RWPE2 (cell line): ENCODE measurements around the gene SOCS3.

Source experiments
- ATAC-seq: fragments of 200-7000 bp; cut with Tn5 transposase; 3 replicates; pipeline ENCODE4 v1.9.1; 2021; ENCODE audit warnings: low read depth
- DNase-seq: peaks from one replicate; pipeline ENCODE4 v3.0.0-alpha.2; 2020; ENCODE audit warnings: low spot score
- H3K27ac ChIP-seq: fragments of 450-650 bp; 2 replicates; pipeline ENCODE4 v1.5.1; 2017; ENCODE audit warnings: mild to moderate bottlenecking; ENCODE audit not compliant: poor library complexity, severe bottlenecking
- H3K27me3 ChIP-seq: fragments of 250-450 bp; sonication (Bioruptor Pico); 2 replicates; pipeline ENCODE4 v1.5.1; 2021; ENCODE audit warnings: mild to moderate bottlenecking, moderate library complexity; ENCODE audit not compliant: insufficient read depth, poor library complexity, severe bottlenecking
- H3K36me3 ChIP-seq: fragments of 250-450 bp; sonication (Bioruptor Pico); 2 replicates; pipeline ENCODE4 v1.5.1; 2020; ENCODE audit warnings: low read depth, mild to moderate bottlenecking, moderate library complexity
- H3K4me1 ChIP-seq: fragments of 250-450 bp; sonication (Bioruptor Pico); 2 replicates; pipeline ENCODE4 v1.5.1; 2021; ENCODE audit warnings: mild to moderate bottlenecking, moderate library complexity; ENCODE audit not compliant: insufficient read depth, poor library complexity, severe bottlenecking
- H3K4me3 ChIP-seq: fragments of 250-450 bp; sonication (Bioruptor Pico); 2 replicates; pipeline ENCODE4 v1.5.1; 2021; ENCODE audit warnings: mild to moderate bottlenecking, moderate library complexity; ENCODE audit not compliant: severe bottlenecking
- H3K9me3 ChIP-seq: fragments of 250-450 bp; sonication (Bioruptor Pico); 2 replicates; pipeline ENCODE4 v1.5.1; 2021; ENCODE audit warnings: mild to moderate bottlenecking, moderate library complexity; ENCODE audit not compliant: severe bottlenecking
- TF ChIP-seq, protein P1 (sequence below): fragments of 450-650 bp; IDR thresholded peaks from one replicate; pipeline ENCODE4 v1.5.1; 2017; ENCODE audit warnings: mild to moderate bottlenecking, moderate library complexity; ENCODE audit not compliant: poor library complexity, severe bottlenecking

SOCS3 gene

DNA sequence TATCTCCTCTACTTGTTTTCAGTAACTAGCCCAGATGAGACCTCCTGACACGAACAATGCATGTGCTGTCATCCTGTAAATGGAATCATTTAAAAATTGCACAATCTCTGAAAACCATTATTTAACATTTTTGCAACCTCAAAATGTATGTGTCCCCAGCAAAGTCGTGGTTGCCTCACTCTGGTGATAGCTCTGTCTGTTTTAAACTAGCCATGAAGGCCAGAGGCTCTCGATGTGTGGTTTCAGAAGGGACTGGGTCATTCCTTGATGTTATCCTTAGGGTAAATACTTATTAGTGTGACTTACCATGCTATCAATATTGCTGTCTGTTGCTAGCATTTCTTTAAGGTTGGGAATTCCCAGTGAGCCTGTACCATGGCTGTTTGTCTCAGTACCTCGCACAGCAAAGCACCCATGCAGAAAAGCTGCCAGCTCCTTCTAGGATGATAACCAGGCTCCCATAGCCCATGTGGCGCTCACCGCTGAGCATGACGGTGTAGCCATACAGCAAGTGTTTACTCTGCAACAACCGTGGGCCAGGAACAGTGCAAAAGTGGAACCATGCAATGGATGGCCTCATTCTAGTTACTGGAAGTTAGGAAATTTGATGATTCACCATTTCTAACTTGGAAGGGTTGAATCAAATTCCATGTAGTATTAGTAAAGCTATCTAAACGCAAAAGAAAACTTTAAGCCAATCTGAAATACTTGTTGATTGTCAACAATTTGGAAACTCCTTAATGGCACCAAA, 15.7 kb upstream of the SOCS3 start:
- Histone ChIP-seq H3K27me3 (no peaks in the 10 kb centered on the region), H3K27ac (peak overlapping the region; percentile 87), H3K4me1 (peaks cover 38% of the 10 kb centered on the region), H3K4me3 (no peak overlapping the region), H3K36me3 (peaks cover 4% of the 10 kb centered on the region), H3K9me3 (no peaks in the 10 kb centered on the region)
- DNase-seq (no peak), ATAC-seq (peak; percentile 70)
- TF ChIP-seq, protein P1, sequence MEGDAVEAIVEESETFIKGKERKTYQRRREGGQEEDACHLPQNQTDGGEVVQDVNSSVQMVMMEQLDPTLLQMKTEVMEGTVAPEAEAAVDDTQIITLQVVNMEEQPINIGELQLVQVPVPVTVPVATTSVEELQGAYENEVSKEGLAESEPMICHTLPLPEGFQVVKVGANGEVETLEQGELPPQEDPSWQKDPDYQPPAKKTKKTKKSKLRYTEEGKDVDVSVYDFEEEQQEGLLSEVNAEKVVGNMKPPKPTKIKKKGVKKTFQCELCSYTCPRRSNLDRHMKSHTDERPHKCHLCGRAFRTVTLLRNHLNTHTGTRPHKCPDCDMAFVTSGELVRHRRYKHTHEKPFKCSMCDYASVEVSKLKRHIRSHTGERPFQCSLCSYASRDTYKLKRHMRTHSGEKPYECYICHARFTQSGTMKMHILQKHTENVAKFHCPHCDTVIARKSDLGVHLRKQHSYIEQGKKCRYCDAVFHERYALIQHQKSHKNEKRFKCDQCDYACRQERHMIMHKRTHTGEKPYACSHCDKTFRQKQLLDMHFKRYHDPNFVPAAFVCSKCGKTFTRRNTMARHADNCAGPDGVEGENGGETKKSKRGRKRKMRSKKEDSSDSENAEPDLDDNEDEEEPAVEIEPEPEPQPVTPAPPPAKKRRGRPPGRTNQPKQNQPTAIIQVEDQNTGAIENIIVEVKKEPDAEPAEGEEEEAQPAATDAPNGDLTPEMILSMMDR: no peak

DNA sequence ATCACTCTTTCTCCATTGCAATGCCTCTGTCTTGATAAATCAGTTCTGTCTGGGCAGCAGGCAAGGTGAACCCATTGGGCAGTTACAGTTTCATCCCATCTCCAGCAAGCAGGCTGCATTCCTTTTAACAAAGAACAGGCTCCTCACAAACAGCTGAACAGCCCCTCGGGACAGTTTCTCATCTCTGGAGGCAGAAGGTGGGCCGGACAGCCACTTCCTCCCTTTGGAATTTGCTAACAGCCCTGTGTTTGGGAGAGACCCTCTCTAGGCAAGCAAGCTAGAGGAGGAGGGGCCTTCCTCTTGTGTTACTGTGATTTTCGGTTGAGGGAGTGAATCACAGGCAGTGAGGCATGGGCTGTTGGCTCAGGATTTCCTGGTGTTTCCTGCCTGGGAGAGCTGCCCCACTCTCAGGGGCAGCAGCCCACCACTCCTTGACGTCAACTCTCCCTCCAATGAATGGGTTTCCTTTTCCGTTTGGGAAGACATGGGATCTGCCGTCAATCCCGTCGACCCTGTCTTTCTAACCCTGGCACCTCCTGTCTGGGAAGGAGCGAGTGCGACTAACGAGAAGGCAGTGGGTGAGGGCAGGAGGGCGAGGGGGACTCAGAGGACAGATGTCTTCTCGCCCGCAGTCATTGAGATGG, 14.9 kb upstream of the SOCS3 start:
- Histone ChIP-seq H3K4me1 (peaks cover 38% of the 10 kb centered on the region), H3K9me3 (no peaks in the 10 kb centered on the region), H3K4me3 (no peak overlapping the region), H3K27ac (peak overlapping the region; percentile 87), H3K27me3 (no peaks in the 10 kb centered on the region), H3K36me3 (no peaks in the 10 kb centered on the region)
- ATAC-seq (peak; percentile 41; the same call in 1 of the 3 replicates), DNase-seq (no peak)
- TF ChIP-seq, protein P1: no peak

DNA sequence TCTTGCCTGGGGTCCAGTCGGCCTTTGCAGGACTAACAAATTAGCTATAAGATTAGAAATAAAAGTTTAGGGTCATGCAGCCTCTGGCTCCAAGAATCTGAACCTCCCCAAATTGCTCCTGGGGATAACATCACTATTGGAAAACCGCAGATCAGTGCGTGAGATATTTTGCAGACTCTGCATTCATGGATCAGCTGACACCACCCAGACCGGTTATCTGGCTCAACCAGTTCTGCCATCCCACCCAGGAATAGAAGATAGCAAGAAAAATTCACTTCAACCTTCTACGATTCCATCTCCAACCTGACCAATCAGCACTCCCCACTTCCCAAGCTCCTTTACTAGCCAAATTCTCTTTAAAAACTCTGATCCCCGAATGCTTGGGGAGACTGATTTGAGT, 14.3 kb upstream of the SOCS3 start:
- DNase-seq (no peak), ATAC-seq (no peak)
- Histone ChIP-seq H3K4me3 (no peak overlapping the region), H3K9me3 (no peaks in the 10 kb centered on the region), H3K27me3 (no peaks in the 10 kb centered on the region), H3K4me1 (peaks cover 33% of the 10 kb centered on the region), H3K27ac (peak overlapping the region; percentile 87), H3K36me3 (no peaks in the 10 kb centered on the region)
- TF ChIP-seq, protein P1: no peak

DNA sequence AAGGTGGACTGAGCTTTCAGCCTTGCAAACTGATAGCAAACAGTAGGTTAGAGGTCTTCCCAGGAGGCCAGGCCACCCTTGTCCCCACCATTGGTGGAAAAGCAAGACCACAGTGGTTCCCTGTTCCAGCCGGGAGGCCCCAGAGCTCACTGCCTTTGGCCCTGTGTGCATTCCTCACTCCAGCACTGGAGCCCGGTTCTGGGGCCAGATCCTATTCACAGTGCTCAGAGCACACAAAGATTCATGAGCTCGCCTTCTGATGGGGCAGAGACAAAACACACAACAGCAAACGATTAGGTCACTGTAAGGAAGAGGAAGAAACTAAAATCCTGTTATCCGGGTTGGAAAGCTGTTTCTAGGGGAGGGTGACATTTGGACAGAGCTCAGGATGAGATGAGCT, 13.0 kb upstream of the SOCS3 start:
- ATAC-seq (no peak), DNase-seq (no peak)
- Histone ChIP-seq H3K27me3 (no peaks in the 10 kb centered on the region), H3K9me3 (no peaks in the 10 kb centered on the region), H3K27ac (no peak overlapping the region), H3K4me1 (peaks cover 33% of the 10 kb centered on the region), H3K36me3 (no peaks in the 10 kb centered on the region), H3K4me3 (no peak overlapping the region)
- TF ChIP-seq, protein P1: no peak

DNA sequence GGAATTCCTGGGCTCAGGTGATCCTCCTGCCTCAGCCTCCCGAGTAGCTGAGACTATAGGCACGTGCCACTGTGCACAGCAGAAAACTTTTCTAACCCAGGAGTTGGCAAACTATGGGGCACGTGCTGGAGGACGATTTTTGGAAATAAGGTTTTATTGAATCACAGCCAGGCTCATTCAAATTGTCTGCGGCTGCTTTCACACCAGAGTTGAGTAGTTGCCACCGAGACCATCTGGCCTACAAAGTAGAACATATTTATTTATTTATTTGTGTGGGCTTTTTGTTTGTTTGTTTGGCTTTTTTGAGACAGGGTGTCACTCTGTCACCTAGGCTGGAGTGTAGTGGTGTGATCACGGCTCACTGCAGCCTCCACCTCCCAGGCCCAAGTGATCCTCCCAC, 11.2 kb upstream of the SOCS3 start:
- Histone ChIP-seq H3K9me3 (no peaks in the 10 kb centered on the region), H3K27me3 (no peaks in the 10 kb centered on the region), H3K4me1 (peaks cover 19% of the 10 kb centered on the region), H3K27ac (no peak overlapping the region), H3K36me3 (no peaks in the 10 kb centered on the region), H3K4me3 (no peak overlapping the region)
- TF ChIP-seq, protein P1: no peak
- DNase-seq (no peak), ATAC-seq (no peak)
